NCI-H1694 treated with DMSO at 0.1 percent for 48 hours (cell line): ENCODE data around the gene AK1.
"Not testable (repeated sequence)": the region's sequence is repeated elsewhere in the genome, so short reads cannot be mapped to it uniquely, and the experiment has no call there.

Experiments used
- DNase-seq: peaks from one replicate; lab custom pipeline; 2025; lab: John Stamatoyannopoulos, UW

AK1 gene

GRCh38 chr9:127883959-127884358 lies 6.5 kb upstream of the AK1 start:
- peak; percentile 91 for DNase-seq

GRCh38 chr9:127881715-127882114 lies 4.2 kb upstream of the AK1 start:
- DNase-seq: not testable (repeated sequence)

GRCh38 chr9:127880143-127880542 lies 2.7 kb upstream of the AK1 start:
- DNase-seq: no peak

GRCh38 chr9:127878652-127879390 lies 1.3 kb upstream of the AK1 start:
- no peak for DNase-seq

- DNase-seq: no peak
Observed at GRCh38 chr9:127878001-127878651, 651 bp upstream of the AK1 start.

GRCh38 chr9:127876764-127877562 lies 512 bp downstream of the AK1 start:
- DNase-seq: no peak

GRCh38 chr9:127876026-127876763 lies 1.3 kb downstream of the AK1 start:
- DNase-seq: no peak

- no peak for DNase-seq
Observed at GRCh38 chr9:127875306-127875966, 2.0 kb downstream of the AK1 start.

- DNase-seq: no peak
Observed at GRCh38 chr9:127874301-127875221, 2.9 kb downstream of the AK1 start.

GRCh38 chr9:127873886-127874285 lies 3.6 kb downstream of the AK1 start:
- no peak for DNase-seq

GRCh38 chr9:127873223-127873691 lies 4.2 kb downstream of the AK1 start:
- DNase-seq: no peak

GRCh38 chr9:127872369-127873222 lies 4.9 kb downstream of the AK1 start:
- DNase-seq: no peak

- DNase-seq: no peak
Observed at GRCh38 chr9:127871531-127871930, 5.9 kb downstream of the AK1 start.

- DNase-seq: no peak
Observed at GRCh38 chr9:127870887-127871286, 6.6 kb downstream of the AK1 start.

GRCh38 chr9:127870153-127870491 lies 7.4 kb downstream of the AK1 start:
- not testable (repeated sequence) for DNase-seq

- peak; percentile 16 for DNase-seq
Observed at GRCh38 chr9:127869310-127870152, 7.9 kb downstream of the AK1 start.

GRCh38 chr9:127868278-127868902 lies 9.1 kb downstream of the AK1 start:
- no peak for DNase-seq
